ENCODE data around the gene LOC101059915.

Gene LOC101059915

DNA sequence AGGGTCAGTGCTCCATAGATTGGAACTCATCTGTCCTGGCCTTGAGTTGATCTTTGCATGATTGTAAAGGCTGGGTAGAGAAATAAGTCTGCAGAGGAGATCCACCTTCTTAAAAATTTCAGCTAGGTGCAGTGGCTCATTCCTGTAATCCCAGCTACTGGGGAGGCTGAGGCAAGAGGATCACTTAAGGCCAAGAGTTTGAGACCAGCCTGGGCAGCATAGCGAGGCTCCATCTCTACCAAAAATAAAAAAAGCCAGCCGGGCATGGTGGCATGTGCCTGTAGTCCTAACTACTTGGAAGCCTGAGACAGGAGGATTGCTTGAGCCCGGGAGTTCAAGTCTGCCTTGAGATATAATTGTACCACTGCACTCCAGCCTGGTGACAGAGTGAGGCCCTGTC is 48.6 kb upstream of the LOC101059915 start:
- H3K4me3 ChIP-seq (ENCODE audit: low read depth, low read length, poor library complexity, severe bottlenecking) = no peak overlapping the region
- no peak overlapping the region for H3K9ac ChIP-seq (ENCODE audit: low read length)
- no peak overlapping the region for H3K27ac ChIP-seq (ENCODE audit: low read depth, low read length, poor library complexity, severe bottlenecking)
- no peaks in the 10 kb centered on the region for H3K9me3 ChIP-seq (ENCODE audit: low read length)
- no peaks in the 10 kb centered on the region for H3K36me3 ChIP-seq (ENCODE audit: insufficient read depth, low read length)
- no peaks in the 10 kb centered on the region for H3F3A ChIP-seq (ENCODE audit: insufficient read depth, low read length)
- H2AFZ ChIP-seq (ENCODE audit: low read length) = no peak overlapping the region
- no peaks in the 10 kb centered on the region for H4K20me1 ChIP-seq (ENCODE audit: insufficient read depth, low read length)
- H3K79me2 ChIP-seq (ENCODE audit: insufficient read depth, low read length) = no peaks in the 10 kb centered on the region
- H3K4me2 ChIP-seq (ENCODE audit: low read length) = no peak overlapping the region
- TF ChIP-seq EZH2 (IDR thresholded peaks at IDR 0.05; ENCODE audit: borderline replicate concordance, low read length) (no peak), CTCF (IDR thresholded peaks at IDR 0.05; ENCODE audit: low read length) (no peak)
- H3K9me2 ChIP-seq (ENCODE audit: low read depth, low read length) = no peaks in the 10 kb centered on the region
- H3K4me1 ChIP-seq (ENCODE audit: insufficient read depth, low read length, severe bottlenecking) = peaks cover 26% of the 10 kb centered on the region
- H3K27me3 ChIP-seq (ENCODE audit: insufficient read depth, low read length) = no peaks in the 10 kb centered on the region

DNA sequence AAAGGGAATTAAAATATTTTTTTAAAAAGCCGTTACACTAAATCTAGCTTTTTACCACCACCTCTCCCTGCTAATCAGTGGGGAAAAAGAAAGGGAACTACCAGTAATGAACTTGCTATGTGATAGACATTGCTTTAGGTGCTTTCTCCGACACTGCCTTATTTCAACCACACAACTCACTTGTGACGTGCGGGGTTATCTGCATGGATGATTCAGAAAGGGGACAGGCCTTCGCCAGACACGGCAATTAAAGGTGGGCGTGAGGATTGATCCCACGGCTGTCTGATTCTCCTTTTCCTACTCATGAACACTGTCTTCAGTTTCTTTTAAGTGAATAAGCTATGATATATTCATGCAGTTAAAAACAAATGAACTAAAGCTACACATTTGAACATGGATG is 48.2 kb upstream of the LOC101059915 start:
- Histone ChIP-seq H4K20me1 (ENCODE audit: insufficient read depth, low read length) (no peaks in the 10 kb centered on the region), H3F3A (ENCODE audit: insufficient read depth, low read length) (no peaks in the 10 kb centered on the region), H3K27me3 (ENCODE audit: insufficient read depth, low read length) (no peaks in the 10 kb centered on the region), H3K4me2 (ENCODE audit: low read length) (no peak overlapping the region), H2AFZ (ENCODE audit: low read length) (no peak overlapping the region), H3K27ac (ENCODE audit: low read depth, low read length, poor library complexity, severe bottlenecking) (no peak overlapping the region), H3K4me3 (ENCODE audit: low read depth, low read length, poor library complexity, severe bottlenecking) (no peak overlapping the region), H3K36me3 (ENCODE audit: insufficient read depth, low read length) (no peaks in the 10 kb centered on the region), H3K9ac (ENCODE audit: low read length) (no peak overlapping the region), H3K9me2 (ENCODE audit: low read depth, low read length) (no peaks in the 10 kb centered on the region), H3K79me2 (ENCODE audit: insufficient read depth, low read length) (no peaks in the 10 kb centered on the region), H3K4me1 (ENCODE audit: insufficient read depth, low read length, severe bottlenecking) (peaks cover 26% of the 10 kb centered on the region), H3K9me3 (ENCODE audit: low read length) (no peaks in the 10 kb centered on the region)
- TF ChIP-seq EZH2 (IDR thresholded peaks at IDR 0.05; ENCODE audit: borderline replicate concordance, low read length) (no peak), CTCF (IDR thresholded peaks at IDR 0.05; ENCODE audit: low read length) (no peak)

GRCh38 chrX:71619986-71620385 is 47.4 kb upstream of the LOC101059915 start:
- H3K4me1 ChIP-seq (ENCODE audit: insufficient read depth, low read length, severe bottlenecking) = peaks cover 26% of the 10 kb centered on the region
- H3F3A ChIP-seq (ENCODE audit: insufficient read depth, low read length) = no peaks in the 10 kb centered on the region
- no peaks in the 10 kb centered on the region for H3K79me2 ChIP-seq (ENCODE audit: insufficient read depth, low read length)
- TF ChIP-seq EZH2 (IDR thresholded peaks at IDR 0.05; ENCODE audit: borderline replicate concordance, low read length) (no peak), CTCF (IDR thresholded peaks at IDR 0.05; ENCODE audit: low read length) (no peak)
- no peaks in the 10 kb centered on the region for H3K9me3 ChIP-seq (ENCODE audit: low read length)
- no peak overlapping the region for H3K27ac ChIP-seq (ENCODE audit: low read depth, low read length, poor library complexity, severe bottlenecking)
- no peak overlapping the region for H2AFZ ChIP-seq (ENCODE audit: low read length)
- H3K9ac ChIP-seq (ENCODE audit: low read length) = no peak overlapping the region
- no peaks in the 10 kb centered on the region for H3K27me3 ChIP-seq (ENCODE audit: insufficient read depth, low read length)
- no peak overlapping the region for H3K4me3 ChIP-seq (ENCODE audit: low read depth, low read length, poor library complexity, severe bottlenecking)
- no peaks in the 10 kb centered on the region for H3K9me2 ChIP-seq (ENCODE audit: low read depth, low read length)
- no peaks in the 10 kb centered on the region for H3K36me3 ChIP-seq (ENCODE audit: insufficient read depth, low read length)
- no peaks in the 10 kb centered on the region for H4K20me1 ChIP-seq (ENCODE audit: insufficient read depth, low read length)
- no peak overlapping the region for H3K4me2 ChIP-seq (ENCODE audit: low read length)

Data from OCI-LY1 (cell line).